HuH-7.5 (cell line): Measurements from ENCODE around the gene DUS4L.

Experiments
- DNase-seq: peaks from one replicate; pipeline ENCODE4 v3.0.0; 2011; ENCODE audit warnings: low spot score

DUS4L gene

DNA sequence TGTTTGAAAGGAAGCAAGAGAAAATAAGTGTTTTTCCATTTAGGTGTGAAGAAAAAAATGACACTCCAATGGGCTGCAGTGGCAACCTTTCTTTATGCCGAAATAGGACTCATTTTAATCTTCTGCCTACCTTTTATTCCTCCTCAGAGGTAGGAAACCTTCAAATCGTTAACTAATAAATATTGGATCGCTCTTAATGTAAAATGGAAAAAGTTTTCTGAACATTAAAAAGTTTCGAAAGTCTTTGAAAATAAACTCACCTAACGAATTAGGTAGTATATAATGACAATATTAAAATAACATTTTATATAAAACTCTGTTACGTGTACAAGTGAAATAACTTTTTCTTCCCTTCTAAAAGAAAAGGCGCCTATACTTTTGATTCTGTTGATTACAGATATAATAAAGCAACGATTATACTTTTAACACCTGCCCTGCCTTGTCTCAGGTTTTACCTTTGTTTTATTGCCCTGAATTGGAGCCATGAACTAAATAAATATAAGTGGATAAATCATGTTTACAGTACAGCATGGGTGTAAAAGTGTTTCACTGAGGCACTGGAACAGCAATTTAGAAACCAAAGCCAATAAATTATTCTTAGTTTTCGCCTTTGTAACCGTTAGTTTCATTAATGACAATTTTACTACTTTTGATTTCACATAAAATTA lies 17.1 kb downstream of the DUS4L start:
- DNase-seq = no peak

DNA sequence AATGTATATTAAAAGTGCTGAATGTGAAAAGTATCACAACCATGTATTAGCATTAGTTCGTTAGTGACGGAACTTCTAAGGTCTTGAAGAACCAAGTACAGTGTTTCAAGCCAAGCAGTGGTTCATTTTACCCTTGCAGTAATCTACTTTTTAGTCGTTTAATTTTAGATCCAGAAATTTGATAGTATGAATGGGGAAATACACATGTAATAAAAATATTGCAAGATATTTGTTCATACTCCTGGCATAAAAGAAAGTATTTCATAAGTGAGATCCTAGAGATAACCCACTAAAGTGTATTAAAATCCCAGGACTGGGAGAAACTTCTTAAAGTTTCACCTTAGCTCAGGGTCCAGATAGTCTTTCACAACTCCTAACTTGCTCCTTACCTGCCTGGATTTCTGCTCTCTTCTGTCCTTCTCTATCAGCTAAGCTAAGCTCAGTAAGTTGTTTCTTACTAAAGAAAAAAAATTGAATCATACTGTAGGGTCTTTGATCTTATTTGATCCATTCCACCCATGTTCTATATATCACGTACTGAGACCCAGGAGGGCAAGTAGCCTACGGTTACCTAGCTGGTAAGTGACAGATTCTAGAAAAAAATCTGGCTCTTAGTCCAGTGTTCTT lies 17.7 kb downstream of the DUS4L start:
- DNase-seq = no peak

DNA sequence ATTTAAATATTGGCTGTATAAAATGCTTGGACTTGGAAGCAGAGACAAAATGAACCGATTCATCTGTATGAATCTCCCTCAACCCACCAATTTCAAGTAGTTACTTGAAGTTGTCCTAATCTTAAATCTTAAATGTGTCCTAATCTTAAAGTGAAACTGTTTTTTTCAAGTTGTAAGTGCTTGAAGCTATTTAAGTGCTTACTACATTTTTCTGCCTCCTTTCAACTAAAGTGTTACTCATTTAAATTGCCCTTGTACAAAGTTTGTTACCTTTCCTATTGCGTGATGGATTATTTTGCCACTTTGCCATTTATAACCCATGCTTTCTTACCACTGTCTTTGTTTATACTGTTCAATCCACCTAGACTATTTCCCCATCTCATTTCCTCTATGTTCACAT lies 19.1 kb downstream of the DUS4L start:
- no peak for DNase-seq

DNA sequence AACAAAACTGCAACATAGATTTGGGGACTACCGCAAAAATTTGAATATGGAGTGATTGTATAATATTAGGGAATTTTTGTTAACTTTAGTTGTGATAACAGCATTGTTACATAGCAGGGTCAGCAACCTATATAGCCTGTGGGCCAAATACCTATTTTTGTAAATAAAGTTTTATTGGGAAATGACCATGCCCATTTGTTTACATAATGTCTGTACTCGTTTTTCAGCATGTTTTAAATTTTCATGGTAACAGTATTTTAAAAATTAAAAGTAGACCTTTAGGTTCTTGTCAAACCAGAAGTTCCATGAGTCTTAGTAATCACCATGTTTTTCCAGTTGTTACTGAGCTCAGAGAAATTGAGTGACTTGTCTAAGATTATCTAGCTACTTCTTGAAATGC lies 20.9 kb downstream of the DUS4L start:
- no peak for DNase-seq

DNA sequence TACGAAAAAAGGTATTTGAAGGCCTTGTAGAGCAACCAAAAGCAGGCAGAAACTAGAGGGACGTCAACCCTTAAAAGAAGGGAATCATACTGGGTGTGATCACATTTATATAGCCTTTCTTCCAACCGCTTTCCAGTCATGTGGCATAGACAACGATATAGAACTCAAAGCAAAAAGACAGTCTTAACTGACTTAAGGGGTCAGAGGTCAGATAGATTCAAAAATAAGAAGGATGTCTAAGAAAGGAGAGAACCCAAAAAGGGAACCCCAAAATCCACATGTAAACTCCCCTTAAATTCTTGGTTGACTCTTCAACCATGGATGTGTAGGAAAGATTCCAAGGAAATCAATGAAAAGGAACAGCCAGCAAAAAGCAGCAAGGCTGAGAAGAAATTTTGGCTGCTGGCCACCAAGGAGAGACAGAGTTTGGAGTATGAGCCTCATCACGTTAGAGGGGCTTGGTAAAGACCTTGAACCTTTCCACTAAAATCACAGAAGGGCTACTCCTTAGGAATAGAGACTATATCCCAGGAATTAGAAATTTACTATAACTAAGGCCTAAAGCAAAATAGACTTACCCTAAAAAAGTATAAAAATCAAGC lies 24.9 kb downstream of the DUS4L start:
- DNase-seq = no peak

DNA sequence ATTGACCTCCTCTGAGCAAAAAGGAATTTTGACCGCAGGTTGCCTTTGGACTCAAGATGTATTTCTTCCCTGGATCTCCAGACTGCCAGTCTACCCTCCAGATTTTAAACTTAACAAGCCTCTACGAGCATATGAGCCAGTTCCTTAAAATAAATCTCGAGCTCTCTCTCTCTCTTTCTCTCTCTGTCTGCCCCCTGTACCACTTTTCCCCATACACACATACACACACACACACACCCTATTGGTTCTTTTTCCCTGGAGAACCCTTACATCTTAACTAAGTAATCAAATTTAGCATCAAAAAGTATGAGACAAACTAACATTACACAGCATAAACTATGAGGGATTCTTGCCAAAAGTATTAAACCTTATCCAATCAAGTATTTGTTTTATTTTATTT lies 27.6 kb downstream of the DUS4L start:
- DNase-seq = no peak

DNA sequence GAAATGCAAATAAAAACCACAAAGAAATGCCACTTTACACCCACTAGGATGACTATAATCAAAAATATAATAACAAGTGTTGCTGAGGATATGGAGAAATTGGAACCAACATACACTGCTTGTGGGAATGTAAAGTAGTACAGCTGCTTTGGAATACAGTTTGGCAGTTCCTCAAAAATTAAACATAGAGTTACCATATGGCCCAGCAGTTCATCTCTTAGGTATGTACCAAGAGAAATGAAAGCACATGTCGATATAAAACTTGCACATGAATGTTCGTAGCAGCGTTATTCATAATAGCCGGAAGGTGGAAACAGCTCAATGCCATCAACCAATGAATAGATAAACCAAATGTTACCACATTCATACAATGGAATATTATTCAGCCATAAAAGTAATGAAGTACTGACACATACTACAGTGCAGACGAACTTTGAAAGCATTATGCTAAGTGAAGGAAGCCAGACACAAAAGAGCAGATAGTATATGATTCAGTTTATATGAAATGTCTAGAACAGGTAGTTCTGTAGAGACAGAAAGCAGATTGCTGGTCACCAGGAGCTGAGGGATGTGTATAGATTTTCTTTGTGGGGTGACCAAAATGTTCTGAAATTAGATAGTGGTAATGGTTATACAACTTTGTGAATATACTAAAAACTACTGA lies 28.7 kb downstream of the DUS4L start:
- no peak for DNase-seq

DNA sequence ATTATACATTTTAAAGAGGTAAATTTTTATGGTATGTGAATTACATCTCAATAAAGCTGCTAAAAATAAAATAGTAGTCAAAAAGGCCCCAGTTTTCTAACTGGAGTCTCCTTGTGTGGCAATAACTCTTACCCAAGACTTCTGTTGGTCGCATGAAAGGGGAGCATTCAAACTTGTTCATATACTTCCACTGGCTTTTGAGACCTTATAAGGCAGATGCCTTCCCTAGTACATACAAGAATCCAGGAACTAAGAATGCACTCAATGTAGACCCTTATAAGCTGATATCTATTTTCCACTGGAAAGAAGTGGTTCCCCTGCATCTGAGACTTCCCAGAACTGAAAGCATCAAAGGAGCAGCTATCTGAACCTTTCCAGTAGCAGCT lies 29.2 kb downstream of the DUS4L start:
- DNase-seq = no peak

DNA sequence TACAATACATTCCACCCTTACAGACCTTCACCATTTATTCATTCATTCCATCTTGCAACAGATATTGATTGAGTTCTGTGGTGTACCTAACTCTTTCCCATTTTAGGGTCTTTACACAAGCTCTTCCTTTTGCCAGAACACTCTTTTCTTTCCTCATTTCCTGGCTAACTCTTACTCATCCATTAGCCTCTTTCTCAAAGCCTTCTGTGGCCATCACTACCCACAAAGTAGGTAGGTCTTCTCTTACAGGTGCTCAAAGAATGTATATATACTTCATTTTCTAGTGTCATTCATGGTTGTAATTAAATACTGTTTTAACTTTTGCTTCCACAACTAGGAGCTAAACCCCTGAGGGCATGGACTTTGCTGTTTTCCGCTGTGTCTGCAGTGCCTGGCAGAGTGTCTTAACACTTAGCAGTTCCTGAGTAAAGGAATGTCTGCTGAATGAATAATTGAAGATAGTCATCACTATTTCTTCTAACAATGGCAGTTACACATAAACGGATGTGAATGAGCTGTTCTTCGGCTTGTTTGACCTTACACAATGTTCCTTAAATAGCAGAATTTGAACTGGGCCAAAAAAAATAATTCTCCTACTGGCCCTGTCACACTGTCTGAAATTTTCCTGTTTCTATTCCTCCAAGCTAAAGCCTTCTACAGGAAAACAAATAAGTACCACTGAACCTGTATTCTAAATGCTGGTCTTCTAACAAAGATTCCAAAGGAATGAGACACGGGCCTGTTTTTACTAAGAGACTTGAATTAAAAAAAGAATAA lies 31.4 kb downstream of the DUS4L start:
- no peak for DNase-seq

DNA sequence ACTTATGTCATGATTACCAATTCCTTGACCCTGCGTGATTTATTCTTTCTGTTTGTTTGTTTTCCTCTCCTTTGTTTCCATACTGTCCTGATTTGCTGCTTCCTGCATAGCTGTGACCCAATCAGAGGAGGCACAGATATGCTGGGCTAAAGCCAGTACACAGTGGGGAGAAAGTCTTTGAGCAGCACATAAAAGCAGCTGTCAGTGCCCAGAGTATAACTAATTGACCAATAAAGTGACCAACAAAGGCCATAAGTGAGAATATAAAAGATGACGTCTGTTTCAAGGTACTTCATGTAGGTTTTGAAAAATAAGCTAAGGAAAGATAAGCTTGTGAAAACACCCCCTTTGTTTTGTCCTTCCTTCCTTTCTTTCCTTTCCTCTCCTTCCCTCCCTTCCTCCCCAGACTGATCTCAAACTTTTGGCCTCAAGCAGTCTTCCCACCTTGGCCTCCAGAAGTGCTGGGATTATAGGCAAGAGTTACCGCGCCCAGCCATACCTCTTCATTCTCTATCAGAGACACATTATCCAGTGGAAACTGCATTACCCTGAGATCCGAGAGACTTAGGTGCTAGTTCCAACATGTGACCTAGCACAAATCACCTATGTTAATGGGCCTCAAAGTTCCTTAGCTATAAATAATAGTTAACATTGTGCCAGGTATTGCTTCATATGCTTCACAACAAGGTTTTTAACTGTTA lies 33.3 kb downstream of the DUS4L start:
- no peak for DNase-seq

DNA sequence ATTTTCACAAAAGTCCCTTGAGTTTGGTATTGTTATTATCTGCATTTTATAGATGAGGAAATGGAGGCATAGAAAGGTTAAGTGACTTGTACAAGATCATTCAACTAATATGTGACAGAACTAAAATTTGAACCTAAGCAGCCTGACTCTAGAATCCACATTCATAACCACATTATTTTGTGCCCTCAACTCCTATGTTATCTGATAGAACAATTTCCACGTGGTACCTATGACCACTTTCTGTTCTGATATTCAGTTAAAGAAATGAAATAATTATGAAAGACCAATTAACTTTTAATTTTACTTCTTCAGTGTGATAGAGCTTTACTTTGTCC lies 33.8 kb downstream of the DUS4L start:
- no peak for DNase-seq

DNA sequence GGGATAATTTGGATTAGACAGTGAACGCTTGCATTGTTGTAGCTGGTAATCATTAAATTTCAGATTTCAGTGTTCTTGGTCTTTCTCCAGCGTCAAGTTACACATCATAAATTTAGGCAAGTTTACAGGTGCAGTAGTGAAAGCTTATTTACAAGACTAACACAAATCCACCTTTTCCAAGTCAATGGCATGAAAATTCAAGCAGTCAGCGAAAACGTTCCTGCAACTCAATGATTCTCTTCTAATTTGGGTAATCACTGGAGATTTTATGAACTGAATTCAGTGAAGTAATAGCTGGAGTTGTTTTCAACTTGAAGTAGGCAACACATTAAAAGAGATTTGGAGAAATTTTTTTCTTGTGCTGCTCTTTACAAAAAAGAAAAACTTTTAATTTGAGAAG lies 34.2 kb downstream of the DUS4L start:
- DNase-seq = no peak

DNA sequence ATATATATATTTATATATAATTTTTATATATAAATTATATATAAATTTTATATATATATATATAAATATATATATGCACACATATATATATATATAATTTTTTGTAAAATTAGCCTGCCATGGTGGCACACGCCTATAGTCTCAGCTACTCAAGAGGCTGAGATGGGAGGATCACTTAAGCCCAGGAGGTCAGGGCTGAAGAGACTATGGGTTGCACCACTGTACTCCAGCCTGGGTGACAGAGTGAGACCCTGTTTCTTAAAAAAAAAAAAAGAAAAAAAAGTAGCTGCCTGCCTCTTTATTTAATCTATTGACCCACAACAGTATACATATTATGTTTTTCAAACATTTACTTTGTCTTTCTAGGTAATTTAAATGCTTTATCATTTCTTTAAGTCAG lies 35.5 kb downstream of the DUS4L start:
- DNase-seq = no peak

DNA sequence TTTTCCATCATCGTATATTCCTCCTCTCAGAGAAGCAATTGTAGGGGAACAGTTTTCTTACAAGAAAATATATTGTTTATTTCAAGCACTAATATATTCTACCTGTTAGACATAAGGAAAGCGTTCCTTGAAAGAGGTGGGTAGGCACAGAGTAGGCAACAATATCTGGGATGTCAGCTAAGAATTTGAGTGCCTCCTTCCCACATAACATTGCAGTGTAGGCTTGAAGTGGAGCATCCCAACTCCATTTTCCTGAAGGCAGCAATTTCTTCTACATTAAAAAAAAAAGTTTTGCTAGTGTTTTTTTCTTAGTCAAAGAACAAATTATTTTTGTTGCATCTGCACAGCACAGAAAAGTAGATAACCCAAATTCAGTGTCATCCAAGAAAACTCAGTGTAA lies 37.0 kb downstream of the DUS4L start:
- DNase-seq = no peak

DNA sequence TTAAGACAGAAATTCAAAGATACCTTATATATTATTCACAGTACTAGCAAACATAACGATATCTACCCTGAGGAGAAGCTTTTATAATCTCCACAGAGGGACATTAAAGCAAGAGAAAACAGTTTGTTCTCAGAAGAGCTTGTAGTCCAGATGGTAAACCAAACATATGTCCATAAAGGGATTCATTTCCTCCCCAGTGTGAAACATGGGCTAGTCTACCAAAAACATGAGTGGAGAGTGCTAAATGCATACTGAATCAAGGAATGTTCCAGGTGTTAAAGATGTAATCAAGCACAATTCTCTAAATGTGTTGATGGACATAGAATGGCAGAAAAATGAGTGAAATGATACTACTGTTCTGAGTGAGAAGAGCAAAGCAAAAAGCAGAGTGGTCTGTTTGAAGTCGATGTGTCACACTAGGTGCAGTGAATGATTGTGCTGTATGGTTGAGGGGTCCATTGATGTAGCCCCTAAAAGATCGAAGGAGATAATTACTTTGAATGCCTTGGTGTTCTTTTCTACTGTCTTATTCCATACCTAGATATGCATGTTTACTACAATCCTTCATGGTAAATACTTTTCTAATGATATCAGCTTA lies 41.5 kb downstream of the DUS4L start:
- DNase-seq = no peak

DNA sequence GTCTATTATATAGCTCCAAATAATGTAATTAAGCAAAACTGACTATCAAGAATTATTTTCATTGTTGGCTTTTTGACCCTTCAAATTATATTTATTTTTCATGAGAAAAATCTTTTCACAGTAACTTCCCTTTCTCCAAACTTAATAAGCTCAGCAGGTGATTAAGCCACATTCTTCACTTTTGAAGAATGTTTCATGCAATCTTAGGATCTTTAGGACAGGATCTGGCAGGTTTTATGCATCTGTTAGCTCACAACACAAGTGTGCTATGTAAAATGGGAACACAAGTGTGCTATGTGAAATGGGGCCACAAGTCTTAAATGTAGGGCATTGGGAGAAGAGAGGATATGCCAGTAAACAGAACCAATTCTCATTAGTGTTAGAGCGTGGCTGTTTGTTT lies 42.5 kb downstream of the DUS4L start:
- no peak for DNase-seq

DNA sequence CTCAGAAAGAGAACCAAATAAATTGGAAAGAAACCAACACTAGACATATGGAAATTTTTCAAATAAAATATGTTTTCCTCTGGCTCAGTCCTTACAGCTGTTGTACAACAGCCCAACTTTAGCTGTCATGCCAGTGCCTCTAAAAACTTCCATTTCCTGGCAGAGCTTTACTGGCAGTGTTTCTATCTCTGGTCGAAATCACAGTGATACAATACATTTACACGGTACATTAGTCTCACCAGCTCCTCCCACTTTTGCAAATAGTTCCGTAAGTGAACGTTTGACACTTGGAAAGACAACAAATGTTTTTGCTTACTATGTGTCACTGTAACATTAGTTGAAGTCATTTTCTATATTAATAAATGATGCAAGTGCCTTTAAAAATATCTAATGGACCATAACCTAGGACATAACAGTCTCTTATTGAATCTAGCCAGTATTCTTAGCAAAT lies 46.1 kb downstream of the DUS4L start:
- DNase-seq = no peak

DNA sequence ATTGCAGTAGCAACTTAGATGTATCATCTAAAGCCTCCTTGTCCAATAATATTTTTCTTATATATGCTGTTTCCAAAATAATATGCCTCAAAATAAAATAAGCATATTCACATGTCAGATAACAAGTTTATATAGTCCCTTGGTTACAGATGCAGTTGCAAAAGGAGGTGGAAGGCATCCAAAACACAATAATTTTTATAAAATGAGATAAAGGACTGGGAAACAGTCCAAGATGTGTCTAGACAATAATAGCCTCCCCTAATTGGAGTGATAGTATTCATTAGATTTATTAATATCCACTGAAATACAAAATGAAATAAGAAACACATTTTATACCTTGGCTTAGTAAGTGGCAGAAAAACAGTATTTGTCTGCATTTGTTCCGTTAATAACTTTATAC lies 46.6 kb downstream of the DUS4L start:
- no peak for DNase-seq

DNA sequence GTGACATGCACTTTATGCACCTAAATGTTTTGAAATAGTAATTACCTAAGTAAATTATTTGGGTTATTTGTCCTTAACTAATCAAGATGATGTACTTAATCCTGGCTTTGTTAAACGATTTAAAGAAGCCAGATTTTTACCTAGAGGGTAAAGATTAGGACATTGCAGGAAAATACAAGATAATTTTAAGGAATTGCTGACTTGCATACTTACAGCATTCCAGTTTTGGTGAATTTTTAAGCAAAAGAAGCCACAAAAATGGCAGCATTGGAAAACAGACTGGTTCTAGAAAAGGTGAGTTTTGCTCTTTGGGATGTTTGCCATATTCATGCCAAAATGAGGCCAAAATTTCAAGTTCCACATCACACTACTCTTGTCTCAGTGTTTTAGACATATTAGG lies 49.7 kb downstream of the DUS4L start:
- DNase-seq = no peak

DNA sequence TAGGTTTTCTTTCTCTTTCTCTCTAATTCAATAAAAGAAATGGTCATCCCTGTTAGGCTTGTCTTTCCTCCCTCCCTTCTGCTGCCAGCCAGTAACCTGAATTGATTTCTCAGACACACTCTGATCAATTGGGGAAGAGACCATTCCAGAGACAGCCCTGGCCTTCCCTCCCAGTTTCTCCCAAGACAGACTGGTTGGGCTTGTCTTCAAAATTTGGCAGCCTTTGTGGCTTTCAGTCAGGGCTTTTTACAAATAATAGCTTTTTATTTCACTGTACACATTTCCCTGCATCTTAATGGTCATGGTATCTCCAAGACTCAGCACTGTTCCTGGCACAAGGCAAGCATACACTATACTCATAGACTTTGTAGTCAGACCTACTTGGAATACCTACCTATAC lies 50.2 kb downstream of the DUS4L start:
- DNase-seq = no peak

DNA sequence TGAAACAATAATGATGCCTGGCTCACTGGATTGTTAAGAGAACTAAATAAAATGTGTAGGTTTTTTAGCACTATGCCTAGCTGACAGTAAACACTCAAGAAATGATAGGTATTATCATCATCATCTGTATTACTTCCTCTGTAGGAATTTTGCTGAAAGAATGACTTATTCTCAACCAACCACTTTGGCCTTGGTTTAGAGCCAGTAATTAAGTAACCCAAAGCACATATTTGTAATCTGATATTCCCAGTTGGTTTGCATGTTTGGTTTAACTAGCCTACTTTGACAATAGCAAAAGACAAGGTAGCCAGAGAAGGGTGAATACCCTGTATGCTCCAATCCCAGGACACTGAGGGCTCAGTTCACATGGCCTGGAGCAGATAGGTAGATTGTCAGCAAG lies 50.7 kb downstream of the DUS4L start:
- DNase-seq = no peak
